Globus pallidus (tissue), 1 donor: ENCODE results near the gene CBFA2T3.

Experiments used
- DNase-seq: peaks from one replicate; pipeline ENCODE4 v3.0.0-alpha.2; 2015; ENCODE audit warnings: low spot score

CBFA2T3 gene

GRCh38 chr16:88995746-88996535, 18.9 kb upstream of the CBFA2T3 start:
- DNase-seq, result no peak

- DNase-seq, result no peak
Observed at GRCh38 chr16:88995194-88995593, 18.2 kb upstream of the CBFA2T3 start.

GRCh38 chr16:88994695-88995094, 17.7 kb upstream of the CBFA2T3 start:
- no peak for DNase-seq

GRCh38 chr16:88993946-88994600, 17.1 kb upstream of the CBFA2T3 start:
- DNase-seq, result no peak

- no peak for DNase-seq
Observed at GRCh38 chr16:88993166-88993761, 16.3 kb upstream of the CBFA2T3 start.

GRCh38 chr16:88992351-88993165, 15.6 kb upstream of the CBFA2T3 start:
- no peak for DNase-seq

GRCh38 chr16:88991813-88992350, 14.9 kb upstream of the CBFA2T3 start:
- no peak for DNase-seq

- DNase-seq, result no peak
Observed at GRCh38 chr16:88989852-88990547, 13.0 kb upstream of the CBFA2T3 start.

GRCh38 chr16:88988980-88989811, 12.2 kb upstream of the CBFA2T3 start:
- no peak for DNase-seq

- no peak for DNase-seq
Observed at GRCh38 chr16:88985521-88985920, 8.5 kb upstream of the CBFA2T3 start.

GRCh38 chr16:88983771-88984687, 7.0 kb upstream of the CBFA2T3 start:
- no peak for DNase-seq

GRCh38 chr16:88983165-88983564, 6.2 kb upstream of the CBFA2T3 start:
- no peak for DNase-seq

GRCh38 chr16:88982286-88983084, 5.5 kb upstream of the CBFA2T3 start:
- no peak for DNase-seq

GRCh38 chr16:88979353-88980015, 2.5 kb upstream of the CBFA2T3 start:
- no peak for DNase-seq

- DNase-seq, result peak; percentile 29
Observed at GRCh38 chr16:88978608-88979346, 1.8 kb upstream of the CBFA2T3 start.

- DNase-seq, result no peak
Observed at GRCh38 chr16:88977812-88978607, 1.0 kb upstream of the CBFA2T3 start.
